ENCODE results near the gene EYA2. TPM values are rescaled to one million over a fixed set of nuclear protein-coding genes. Genes with fewer than 3 reads are reported as not detected.

The EYA2 gene
- total and polyA plus RNA-seq, 12 donors, result 0.54 to 2.2 (median 1.4) TPM

GRCh38 chr20:47235111-47235510 lies 340.5 kb downstream of the EYA2 start:
- intact Hi-C loops (cut with DNase I), result no loop called here
- no peak for DNase-seq
- H3K4me3 ChIP-seq, result no peak overlapping the region
- no peaks in the 10 kb centered on the region for H3K9me3 ChIP-seq (replicated peaks in 1 of 3)
- TF ChIP-seq POLR2A (IDR thresholded peaks at IDR 0.05) (no peak), CTCF (IDR thresholded peaks at IDR 0.05) (no peak)
- H3K4me1 ChIP-seq (replicated peaks in 1 of 2), result peaks cover 0 to 18% of the 10 kb centered on the region in 2 donors
- WGBS, 4 donors, result 90 to 98% (median 93%) methylated on average over 6 of the region's 6 CpGs
- H3K36me3 ChIP-seq (replicated peaks in 1 of 2), result peaks cover 0 to 76% of the 10 kb centered on the region in 2 donors
- H3K27me3 ChIP-seq, result no peaks in the 10 kb centered on the region
- H3K27ac ChIP-seq, result no peak overlapping the region

- peaks cover 0 to 76% of the 10 kb centered on the region in 2 donors for H3K36me3 ChIP-seq (replicated peaks in 1 of 2)
- peaks cover 0 to 11% of the 10 kb centered on the region in 2 donors for H3K4me1 ChIP-seq (replicated peaks in 1 of 2)
- H3K4me3 ChIP-seq, result no peak overlapping the region
- no peaks in the 10 kb centered on the region for H3K27me3 ChIP-seq
- no peak overlapping the region for H3K27ac ChIP-seq
- intact Hi-C loops (cut with DNase I), result no loop called here
- no peaks in the 10 kb centered on the region for H3K9me3 ChIP-seq (replicated peaks in 1 of 3)
- DNase-seq, result no peak
- 67 to 86% (median 83%) methylated on average over 9 to 14 of the region's 14 CpGs for WGBS, 4 donors
- TF ChIP-seq POLR2A (IDR thresholded peaks at IDR 0.05), result no peak
- no peak for TF ChIP-seq CTCF (IDR thresholded peaks at IDR 0.05)
Observed at GRCh38 chr20:47235853-47236638, 341.4 kb downstream of the EYA2 start.

GRCh38 chr20:47236639-47236900 lies 341.9 kb downstream of the EYA2 start:
- H3K9me3 ChIP-seq (replicated peaks in 1 of 3), result no peaks in the 10 kb centered on the region
- intact Hi-C loops (cut with DNase I), result no loop called here
- H3K27ac ChIP-seq, result no peak overlapping the region
- 96 to 100% (median 99%) methylated on average over 1 of the region's 1 CpG for WGBS, 4 donors
- TF ChIP-seq POLR2A (IDR thresholded peaks at IDR 0.05), result no peak
- no peak for TF ChIP-seq CTCF (IDR thresholded peaks at IDR 0.05)
- no peak overlapping the region for H3K4me3 ChIP-seq
- DNase-seq, result no peak
- H3K4me1 ChIP-seq (replicated peaks in 1 of 2), result peaks cover 0 to 6% of the 10 kb centered on the region in 2 donors
- H3K36me3 ChIP-seq (replicated peaks in 1 of 2), result peaks cover 0 to 76% of the 10 kb centered on the region in 2 donors
- no peaks in the 10 kb centered on the region for H3K27me3 ChIP-seq

- no peak for TF ChIP-seq CTCF (IDR thresholded peaks at IDR 0.05)
- TF ChIP-seq POLR2A (IDR thresholded peaks at IDR 0.05), result no peak
- peaks cover 0 to 69% of the 10 kb centered on the region in 2 donors for H3K36me3 ChIP-seq (replicated peaks in 1 of 2)
- H3K27ac ChIP-seq, result no peak overlapping the region
Observed at GRCh38 chr20:47237715-47238114, 343.1 kb downstream of the EYA2 start.

More at GRCh38 chr20:47237715-47238114, 343.1 kb downstream of the EYA2 start:
- Histone ChIP-seq H3K27me3 (no peaks in the 10 kb centered on the region), H3K4me3 (no peak overlapping the region), H3K4me1 (replicated peaks in 1 of 2) (peaks cover 0 to 7% of the 10 kb centered on the region in 2 donors), H3K9me3 (replicated peaks in 1 of 3) (no peaks in the 10 kb centered on the region)
- 90 to 95% (median 95%) methylated on average over 4 of the region's 4 CpGs for WGBS, 4 donors
- intact Hi-C loops (cut with DNase I), result no loop called here
- DNase-seq, result no peak

Small RNAs within 50 kb of the gene (microRNA-seq; reads per million reads assigned to microRNA genes)
- gene MIR3616, result 0.76 to 3.1 (median 1.1) reads per million in 3 donors

Small RNAs within 50 kb of the gene (small RNA-seq; reads per million reads assigned to genes)
- 0 to 0.08 reads per million in 2 donors for gene MIR3616

Other genes with a start within 250 kb of the EYA2 start
- 10 to 100 TPM in 1 of 9 donors, 1 to 10 TPM in 8; 1.6 to 11.2 (median 4.4) TPM for gene SLC13A3, start 243.4 kb upstream of the EYA2 start, total RNA-seq
- gene SLC13A3, start 243.4 kb upstream of the EYA2 start, polyA plus RNA-seq, result 1 to 10 TPM; 1.5 to 4.2 (median 1.9) TPM
- 10 to 100 TPM in 8 of 9 donors, 1 to 10 TPM in 1; 9.7 to 35.0 (median 18.4) TPM for gene TP53RK, start 205.4 kb upstream of the EYA2 start, total RNA-seq
- gene TP53RK, start 205.4 kb upstream of the EYA2 start, polyA plus RNA-seq, result 10 to 100 TPM in 1 of 3 donors, 1 to 10 TPM in 2; 8.9 to 19.8 (median 9.2) TPM
- gene SLC2A10, start 185.2 kb upstream of the EYA2 start, total RNA-seq, result 10 to 100 TPM in 8 of 9 donors, 1 to 10 TPM in 1; 8.5 to 27.3 (median 15.3) TPM
- gene SLC2A10, start 185.2 kb upstream of the EYA2 start, polyA plus RNA-seq, result 10 to 100 TPM in 2 of 3 donors, 1 to 10 TPM in 1; 7.2 to 11.8 (median 10.5) TPM

All from adrenal gland (tissue), 12 donors.